ENCODE measurements around the gene SESN1.

SESN1 gene

GRCh38 chr6:109058620-109059019, 36.0 kb downstream of the SESN1 start:
- FAIRE-seq = no peak

GRCh38 chr6:109056661-109057060, 38.0 kb downstream of the SESN1 start:
- FAIRE-seq = no peak

- FAIRE-seq = no peak
These were observed 38.8 kb downstream of the SESN1 start for GRCh38 chr6:109055771-109056235.

- no peak for FAIRE-seq
These were observed 41.3 kb downstream of the SESN1 start for GRCh38 chr6:109053336-109053735.

GRCh38 chr6:109052852-109053251, 41.8 kb downstream of the SESN1 start:
- no peak for FAIRE-seq

- peak; percentile 48 for FAIRE-seq
These were observed 42.5 kb downstream of the SESN1 start for GRCh38 chr6:109052018-109052651.

- FAIRE-seq = no peak
These were observed 43.2 kb downstream of the SESN1 start for GRCh38 chr6:109051301-109052017.

GRCh38 chr6:109050447-109051102, 44.1 kb downstream of the SESN1 start:
- no peak for FAIRE-seq

GRCh38 chr6:109050012-109050411, 44.6 kb downstream of the SESN1 start:
- FAIRE-seq = no peak

GRCh38 chr6:109048670-109049415, 45.8 kb downstream of the SESN1 start:
- no peak for FAIRE-seq

GRCh38 chr6:109048176-109048575, 46.5 kb downstream of the SESN1 start:
- FAIRE-seq = no peak

- no peak for FAIRE-seq
These were observed 49.2 kb downstream of the SESN1 start for GRCh38 chr6:109045493-109045892.

GRCh38 chr6:109039795-109040194, 54.9 kb downstream of the SESN1 start:
- no peak for FAIRE-seq

- FAIRE-seq = no peak
These were observed 55.7 kb downstream of the SESN1 start for GRCh38 chr6:109038837-109039398.

- FAIRE-seq = no peak
These were observed 57.9 kb downstream of the SESN1 start for GRCh38 chr6:109036574-109037294.

- no peak for FAIRE-seq
These were observed 60.1 kb downstream of the SESN1 start for GRCh38 chr6:109034526-109034925.

GRCh38 chr6:109033655-109034054, 61.0 kb downstream of the SESN1 start:
- no peak for FAIRE-seq

GRCh38 chr6:109031416-109031815, 63.2 kb downstream of the SESN1 start:
- FAIRE-seq = no peak

- FAIRE-seq = no peak
These were observed 65.3 kb downstream of the SESN1 start for GRCh38 chr6:109029313-109029712.

GRCh38 chr6:109028439-109028838, 66.2 kb downstream of the SESN1 start:
- no peak for FAIRE-seq

- peak; percentile 36 for FAIRE-seq
These were observed 66.7 kb downstream of the SESN1 start for GRCh38 chr6:109027964-109028363.

- FAIRE-seq = peak; percentile 67
These were observed 69.0 kb downstream of the SESN1 start for GRCh38 chr6:109025639-109026038.

Measured in G401.6 (cell line).